HepG2 (cell line): ENCODE results near the gene ANAPC5. TPM values are rescaled to one million over a fixed set of nuclear protein-coding genes. Genes with fewer than 3 reads are reported as not detected.
A peak's percentile ranks its signal among the peaks of the same experiment; 100 is the strongest.

Experiments used
- HNRNPL ChIP-seq: fragments of 200-400 bp; formaldehyde crosslinking; IDR thresholded peaks from 2 replicates; pipeline ENCODE4 v1.6.1; 2017; ENCODE audit warnings: mild to moderate bottlenecking, low read depth, low read length
- KAT8 ChIP-seq: IDR thresholded peaks from 2 replicates; pipeline ENCODE4 v1.6.1; 2016; ENCODE audit warnings: missing genetic modification reagents, missing compliant biosample characterization
- POLR2G ChIP-seq: fragments of 200-400 bp; formaldehyde crosslinking; IDR thresholded peaks from 2 replicates; pipeline ENCODE4 v1.6.1; 2018; ENCODE audit warnings: mild to moderate bottlenecking, low read depth, low read length, moderate library complexity
- SIX1 ChIP-seq: sonication (generic); formaldehyde crosslinking; IDR thresholded peaks from 2 replicates; pipeline ENCODE4 v1.4.0; 2020; ENCODE audit warnings: missing genetic modification reagents, borderline replicate concordance
- SRF ChIP-seq: IDR thresholded peaks from 2 replicates; pipeline ENCODE4 v1.6.1; 2011; ENCODE audit warnings: mild to moderate bottlenecking, low read depth, low read length, moderate library complexity
- TCF12 ChIP-seq, 2 experiments: fragments of 450-650 bp in 1 of 2; sonication (generic) in 1 of 2; formaldehyde crosslinking in 1 of 2; IDR thresholded peaks; 2 replicates each; pipeline versions ENCODE4 v1.6.1 to v1.8.0; 2017 to 2022; ENCODE audit warnings: antibody characterized with exemption in 1 of 2, mild to moderate bottlenecking in 1 of 2, missing genetic modification reagents in 1 of 2, moderate library complexity in 1 of 2
- ZFAT ChIP-seq: sonication (generic); formaldehyde crosslinking; conservative IDR thresholded peaks from 2 replicates; pipeline ENCODE4 v1.8.1; 2023; ENCODE audit warnings: missing genetic modification reagents, inconsistent platforms
- ZNF296 ChIP-seq: sonication (generic); formaldehyde crosslinking; conservative IDR thresholded peaks from 2 replicates; pipeline ENCODE4 v1.5.0; 2020; ENCODE audit warnings: mild to moderate bottlenecking, missing genetic modification reagents
- ZNF335 ChIP-seq: sonication (generic); formaldehyde crosslinking; IDR thresholded peaks from 2 replicates; pipeline ENCODE4 v1.4.0; 2020; ENCODE audit warnings: missing genetic modification reagents
- ZNF460 ChIP-seq: sonication (generic); formaldehyde crosslinking; IDR thresholded peaks from 2 replicates; pipeline ENCODE4 v1.5.1; 2020; ENCODE audit warnings: missing genetic modification reagents, mild to moderate bottlenecking, borderline replicate concordance
- ZNF549 ChIP-seq: sonication (generic); formaldehyde crosslinking; IDR thresholded peaks from 2 replicates; pipeline ENCODE4 v1.5.0; 2020; ENCODE audit warnings: missing genetic modification reagents
- ZNF569 ChIP-seq: sonication (generic); formaldehyde crosslinking; IDR thresholded peaks from 2 replicates; pipeline ENCODE4 v1.5.0; 2020; ENCODE audit warnings: mild to moderate bottlenecking, missing genetic modification reagents, moderate library complexity, borderline replicate concordance
- ZNF749 ChIP-seq: sonication (generic); formaldehyde crosslinking; IDR thresholded peaks from 2 replicates; pipeline ENCODE4 v1.8.0; 2022; ENCODE audit warnings: mild to moderate bottlenecking, missing genetic modification reagents, moderate library complexity, borderline replicate concordance
- ZNF761 ChIP-seq: sonication (generic); formaldehyde crosslinking; conservative IDR thresholded peaks from 2 replicates; pipeline ENCODE4 v1.4.0; 2020; ENCODE audit warnings: mild to moderate bottlenecking, missing genetic modification reagents
- ZSCAN20 ChIP-seq: sonication (generic); formaldehyde crosslinking; IDR thresholded peaks from 2 replicates; pipeline ENCODE4 v1.4.0; 2020; ENCODE audit warnings: missing genetic modification reagents, mild to moderate bottlenecking, borderline replicate concordance
- polyA plus RNA-seq, 8 experiments: library from polyadenylated mRNA; depleted of rRNA in 3 of 8; stranded (reverse) in 7 of 8; unstranded in 1 of 8; fragments of >200 nt; fragmentation: Illumina TruSeq in 4 of 8; extraction: Trizol in 4 of 8; gene quantifications; 2 replicates each; pipeline versions ENCODE4 v1.2.1 to v1.2.3, GENCODE V29; 2011 to 2016; ENCODE audit warnings: low read depth in 4 of 8, missing spikeins in 1 of 8, mixed read lengths in 1 of 8; ENCODE audit not compliant: insufficient read depth in 1 of 8
- total RNA-seq, 5 experiments: library from RNA; depleted of rRNA; stranded (reverse); fragments of >200 nt; fragmentation: Illumina TruSeq; extraction: Trizol; gene quantifications; 2 replicates each; pipeline ENCODE4 v1.2.3, GENCODE V29; 2016; ENCODE audit warnings: low read depth in 1 of 5
- TF ChIP-seq, protein P1 (sequence below), 2 experiments: IDR thresholded peaks; 2 replicates each; pipeline ENCODE4 v1.6.1; 2011 to 2012; ENCODE audit warnings: low read length in 2 of 2, borderline replicate concordance in 1 of 2, low read depth in 1 of 2, mild to moderate bottlenecking in 1 of 2, moderate library complexity in 1 of 2
- TF ChIP-seq, protein P2 (sequence below): sonication (generic); formaldehyde crosslinking; conservative IDR thresholded peaks from 2 replicates; pipeline ENCODE4 v1.4.0; 2020; ENCODE audit warnings: missing genetic modification reagents
- TF ChIP-seq, protein P3 (sequence below): sonication (generic); formaldehyde crosslinking; IDR thresholded peaks from 2 replicates; pipeline ENCODE4 v1.8.0; 2022; ENCODE audit warnings: mild to moderate bottlenecking, missing genetic modification reagents
- TF ChIP-seq, protein P4 (sequence below): sonication (generic); formaldehyde crosslinking; IDR thresholded peaks from 2 replicates; pipeline ENCODE4 v1.8.0; 2023; ENCODE audit warnings: mild to moderate bottlenecking, missing genetic modification reagents
- TF ChIP-seq, protein P5 (sequence below): sonication (generic); formaldehyde crosslinking; IDR thresholded peaks from 2 replicates; pipeline ENCODE4 v1.8.0; 2022; ENCODE audit warnings: missing genetic modification reagents, mild to moderate bottlenecking, inconsistent platforms, borderline replicate concordance

Gene ANAPC5
- total and polyA plus RNA-seq, 2 of the 13 experiments (the other 11 are each of a cell fraction or from before 2014, with no cell fraction given) = 146 to 161 TPM

DNA sequence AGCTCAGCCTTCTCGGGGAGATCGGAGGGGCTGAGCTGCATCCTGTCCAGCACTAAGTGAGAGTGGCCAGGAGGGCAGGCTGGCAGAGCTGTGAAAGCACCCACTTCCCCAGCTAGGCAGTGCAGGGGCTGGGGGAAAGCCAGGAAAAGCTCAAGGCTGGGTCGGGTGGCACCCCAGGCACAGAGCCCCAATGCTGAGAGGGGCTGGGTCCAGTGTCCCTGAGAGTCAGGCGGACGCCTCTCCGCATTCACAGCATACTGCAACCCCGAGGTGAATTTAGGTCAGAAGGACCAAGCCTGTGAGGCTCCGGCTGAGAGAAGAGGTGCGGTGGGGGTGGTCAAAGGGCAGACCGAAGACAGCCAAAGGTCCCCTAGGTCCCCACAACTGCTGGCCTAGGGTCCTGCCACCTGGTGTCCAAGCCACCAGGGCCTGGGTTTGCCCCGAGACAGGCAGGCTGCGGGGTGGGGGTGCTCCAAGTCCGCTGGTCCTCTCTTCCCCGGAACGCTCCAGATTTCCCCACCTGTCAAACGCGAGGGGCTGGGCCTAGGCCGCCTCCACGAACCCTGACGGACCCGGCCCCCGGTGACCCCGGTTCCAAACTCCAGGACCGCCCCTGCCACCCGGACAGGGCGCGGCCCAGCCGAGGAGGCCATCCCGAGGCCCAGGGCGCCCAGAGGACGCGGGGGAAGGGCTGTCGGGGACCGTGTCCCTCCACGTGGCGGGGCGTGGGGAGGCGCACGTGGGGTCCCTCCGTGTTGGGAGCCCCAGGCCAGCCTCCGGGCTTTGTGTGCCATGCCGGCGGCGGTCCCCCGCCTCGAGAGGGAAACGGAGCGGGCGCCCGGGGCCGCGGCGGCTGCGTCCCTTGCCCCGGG lies 56.2 kb downstream of the ANAPC5 start (continued):
- TF ChIP-seq ZNF761 (CRISPR knock-in tag) (no peak; the same call in 1 of the 2 replicates), ZNF549 (CRISPR knock-in tag) (no peak), ZFAT (CRISPR knock-in tag) (no peak), ZNF296 (no peak), ZNF569 (CRISPR knock-in tag) (no peak), HNRNPL (peak; percentile 51; the same call in 1 of the 2 replicates), KAT8 (CRISPR knock-in tag) (0 out of 2 replicates have a peak, but pooled peaks have one; percentile 17), ZNF749 (no peak), POLR2G (no peak), ZNF335 (CRISPR knock-in tag) (no peak), SRF (no peak), ZNF460 (no peak), TCF12 (IDR thresholded peaks at IDR 0.05) (no peak), TCF12 (CRISPR knock-in tag; IDR thresholded peaks at IDR 0.05) (no peak), SIX1 (CRISPR knock-in tag) (no peak), ZSCAN20 (no peak)
- TF ChIP-seq, protein P1, sequence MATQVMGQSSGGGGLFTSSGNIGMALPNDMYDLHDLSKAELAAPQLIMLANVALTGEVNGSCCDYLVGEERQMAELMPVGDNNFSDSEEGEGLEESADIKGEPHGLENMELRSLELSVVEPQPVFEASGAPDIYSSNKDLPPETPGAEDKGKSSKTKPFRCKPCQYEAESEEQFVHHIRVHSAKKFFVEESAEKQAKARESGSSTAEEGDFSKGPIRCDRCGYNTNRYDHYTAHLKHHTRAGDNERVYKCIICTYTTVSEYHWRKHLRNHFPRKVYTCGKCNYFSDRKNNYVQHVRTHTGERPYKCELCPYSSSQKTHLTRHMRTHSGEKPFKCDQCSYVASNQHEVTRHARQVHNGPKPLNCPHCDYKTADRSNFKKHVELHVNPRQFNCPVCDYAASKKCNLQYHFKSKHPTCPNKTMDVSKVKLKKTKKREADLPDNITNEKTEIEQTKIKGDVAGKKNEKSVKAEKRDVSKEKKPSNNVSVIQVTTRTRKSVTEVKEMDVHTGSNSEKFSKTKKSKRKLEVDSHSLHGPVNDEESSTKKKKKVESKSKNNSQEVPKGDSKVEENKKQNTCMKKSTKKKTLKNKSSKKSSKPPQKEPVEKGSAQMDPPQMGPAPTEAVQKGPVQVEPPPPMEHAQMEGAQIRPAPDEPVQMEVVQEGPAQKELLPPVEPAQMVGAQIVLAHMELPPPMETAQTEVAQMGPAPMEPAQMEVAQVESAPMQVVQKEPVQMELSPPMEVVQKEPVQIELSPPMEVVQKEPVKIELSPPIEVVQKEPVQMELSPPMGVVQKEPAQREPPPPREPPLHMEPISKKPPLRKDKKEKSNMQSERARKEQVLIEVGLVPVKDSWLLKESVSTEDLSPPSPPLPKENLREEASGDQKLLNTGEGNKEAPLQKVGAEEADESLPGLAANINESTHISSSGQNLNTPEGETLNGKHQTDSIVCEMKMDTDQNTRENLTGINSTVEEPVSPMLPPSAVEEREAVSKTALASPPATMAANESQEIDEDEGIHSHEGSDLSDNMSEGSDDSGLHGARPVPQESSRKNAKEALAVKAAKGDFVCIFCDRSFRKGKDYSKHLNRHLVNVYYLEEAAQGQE (IDR thresholded peaks at IDR 0.05; ENCODE audit: borderline replicate concordance in 1 of 2, low read depth in 1 of 2, low read length in 2 of 2) = no peak
- TF ChIP-seq, protein P2, sequence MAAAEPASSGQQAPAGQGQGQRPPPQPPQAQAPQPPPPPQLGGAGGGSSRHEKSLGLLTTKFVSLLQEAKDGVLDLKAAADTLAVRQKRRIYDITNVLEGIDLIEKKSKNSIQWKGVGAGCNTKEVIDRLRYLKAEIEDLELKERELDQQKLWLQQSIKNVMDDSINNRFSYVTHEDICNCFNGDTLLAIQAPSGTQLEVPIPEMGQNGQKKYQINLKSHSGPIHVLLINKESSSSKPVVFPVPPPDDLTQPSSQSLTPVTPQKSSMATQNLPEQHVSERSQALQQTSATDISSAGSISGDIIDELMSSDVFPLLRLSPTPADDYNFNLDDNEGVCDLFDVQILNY = no peak
- TF ChIP-seq, protein P3, sequence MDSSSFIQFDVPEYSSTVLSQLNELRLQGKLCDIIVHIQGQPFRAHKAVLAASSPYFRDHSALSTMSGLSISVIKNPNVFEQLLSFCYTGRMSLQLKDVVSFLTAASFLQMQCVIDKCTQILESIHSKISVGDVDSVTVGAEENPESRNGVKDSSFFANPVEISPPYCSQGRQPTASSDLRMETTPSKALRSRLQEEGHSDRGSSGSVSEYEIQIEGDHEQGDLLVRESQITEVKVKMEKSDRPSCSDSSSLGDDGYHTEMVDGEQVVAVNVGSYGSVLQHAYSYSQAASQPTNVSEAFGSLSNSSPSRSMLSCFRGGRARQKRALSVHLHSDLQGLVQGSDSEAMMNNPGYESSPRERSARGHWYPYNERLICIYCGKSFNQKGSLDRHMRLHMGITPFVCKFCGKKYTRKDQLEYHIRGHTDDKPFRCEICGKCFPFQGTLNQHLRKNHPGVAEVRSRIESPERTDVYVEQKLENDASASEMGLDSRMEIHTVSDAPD (CRISPR knock-in tag) = no peak
- TF ChIP-seq, protein P4, sequence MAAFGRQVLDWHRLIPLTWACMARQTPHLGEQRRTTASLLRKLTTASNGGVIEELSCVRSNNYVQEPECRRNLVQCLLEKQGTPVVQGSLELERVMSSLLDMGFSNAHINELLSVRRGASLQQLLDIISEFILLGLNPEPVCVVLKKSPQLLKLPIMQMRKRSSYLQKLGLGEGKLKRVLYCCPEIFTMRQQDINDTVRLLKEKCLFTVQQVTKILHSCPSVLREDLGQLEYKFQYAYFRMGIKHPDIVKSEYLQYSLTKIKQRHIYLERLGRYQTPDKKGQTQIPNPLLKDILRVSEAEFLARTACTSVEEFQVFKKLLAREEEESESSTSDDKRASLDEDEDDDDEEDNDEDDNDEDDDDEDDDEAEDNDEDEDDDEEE = no peak
- TF ChIP-seq, protein P5, sequence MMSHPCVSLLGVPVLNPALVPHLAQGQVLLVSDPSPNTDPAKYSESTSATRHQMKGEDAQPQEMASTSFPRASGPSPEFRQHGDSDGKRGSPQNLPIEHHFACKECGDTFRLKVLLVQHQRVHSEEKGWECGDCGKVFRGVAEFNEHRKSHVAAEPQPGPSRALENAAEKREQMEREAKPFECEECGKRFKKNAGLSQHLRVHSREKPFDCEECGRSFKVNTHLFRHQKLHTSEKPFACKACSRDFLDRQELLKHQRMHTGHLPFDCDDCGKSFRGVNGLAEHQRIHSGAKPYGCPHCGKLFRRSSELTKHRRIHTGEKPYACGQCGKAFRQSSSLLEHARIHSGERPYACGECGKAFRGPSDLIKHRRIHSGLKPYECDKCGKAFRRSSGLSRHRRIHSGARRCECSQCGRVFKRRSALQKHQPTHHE (CRISPR knock-in tag) = no peak
